ENCODE data around the gene FNDC3B. TPM values are rescaled to one million over a fixed set of nuclear protein-coding genes. Genes with fewer than 3 reads are reported as not detected.

Gene FNDC3B
- total RNA-seq, 1 donor from 2014 or later = 204 TPM

GRCh38 chr3:172171396-172172075 is 132.2 kb downstream of the FNDC3B start:
- H3K36me3 Mint-ChIP-seq (ENCODE audit: low read depth, unreplicated experiment) = peaks cover 10% of the 10 kb centered on the region
- H3K27ac Mint-ChIP-seq (ENCODE audit: unreplicated experiment) = peak overlapping the region; percentile 31
- no peaks in the 10 kb centered on the region for H3K9me3 Mint-ChIP-seq (ENCODE audit: unreplicated experiment)
- TF ChIP-seq, protein P1, sequence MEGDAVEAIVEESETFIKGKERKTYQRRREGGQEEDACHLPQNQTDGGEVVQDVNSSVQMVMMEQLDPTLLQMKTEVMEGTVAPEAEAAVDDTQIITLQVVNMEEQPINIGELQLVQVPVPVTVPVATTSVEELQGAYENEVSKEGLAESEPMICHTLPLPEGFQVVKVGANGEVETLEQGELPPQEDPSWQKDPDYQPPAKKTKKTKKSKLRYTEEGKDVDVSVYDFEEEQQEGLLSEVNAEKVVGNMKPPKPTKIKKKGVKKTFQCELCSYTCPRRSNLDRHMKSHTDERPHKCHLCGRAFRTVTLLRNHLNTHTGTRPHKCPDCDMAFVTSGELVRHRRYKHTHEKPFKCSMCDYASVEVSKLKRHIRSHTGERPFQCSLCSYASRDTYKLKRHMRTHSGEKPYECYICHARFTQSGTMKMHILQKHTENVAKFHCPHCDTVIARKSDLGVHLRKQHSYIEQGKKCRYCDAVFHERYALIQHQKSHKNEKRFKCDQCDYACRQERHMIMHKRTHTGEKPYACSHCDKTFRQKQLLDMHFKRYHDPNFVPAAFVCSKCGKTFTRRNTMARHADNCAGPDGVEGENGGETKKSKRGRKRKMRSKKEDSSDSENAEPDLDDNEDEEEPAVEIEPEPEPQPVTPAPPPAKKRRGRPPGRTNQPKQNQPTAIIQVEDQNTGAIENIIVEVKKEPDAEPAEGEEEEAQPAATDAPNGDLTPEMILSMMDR (IDR thresholded peaks at IDR 0.05; ENCODE audit: unreplicated experiment) = no peak
- H3K4me3 Mint-ChIP-seq (ENCODE audit: unreplicated experiment) = no peak overlapping the region
- peaks cover 82% of the 10 kb centered on the region for H3K4me1 Mint-ChIP-seq (ENCODE audit: unreplicated experiment)
- no peak for DNase-seq (ENCODE audit: low spot score)
- H3K27me3 Mint-ChIP-seq (ENCODE audit: unreplicated experiment) = peaks cover 4% of the 10 kb centered on the region

DNA sequence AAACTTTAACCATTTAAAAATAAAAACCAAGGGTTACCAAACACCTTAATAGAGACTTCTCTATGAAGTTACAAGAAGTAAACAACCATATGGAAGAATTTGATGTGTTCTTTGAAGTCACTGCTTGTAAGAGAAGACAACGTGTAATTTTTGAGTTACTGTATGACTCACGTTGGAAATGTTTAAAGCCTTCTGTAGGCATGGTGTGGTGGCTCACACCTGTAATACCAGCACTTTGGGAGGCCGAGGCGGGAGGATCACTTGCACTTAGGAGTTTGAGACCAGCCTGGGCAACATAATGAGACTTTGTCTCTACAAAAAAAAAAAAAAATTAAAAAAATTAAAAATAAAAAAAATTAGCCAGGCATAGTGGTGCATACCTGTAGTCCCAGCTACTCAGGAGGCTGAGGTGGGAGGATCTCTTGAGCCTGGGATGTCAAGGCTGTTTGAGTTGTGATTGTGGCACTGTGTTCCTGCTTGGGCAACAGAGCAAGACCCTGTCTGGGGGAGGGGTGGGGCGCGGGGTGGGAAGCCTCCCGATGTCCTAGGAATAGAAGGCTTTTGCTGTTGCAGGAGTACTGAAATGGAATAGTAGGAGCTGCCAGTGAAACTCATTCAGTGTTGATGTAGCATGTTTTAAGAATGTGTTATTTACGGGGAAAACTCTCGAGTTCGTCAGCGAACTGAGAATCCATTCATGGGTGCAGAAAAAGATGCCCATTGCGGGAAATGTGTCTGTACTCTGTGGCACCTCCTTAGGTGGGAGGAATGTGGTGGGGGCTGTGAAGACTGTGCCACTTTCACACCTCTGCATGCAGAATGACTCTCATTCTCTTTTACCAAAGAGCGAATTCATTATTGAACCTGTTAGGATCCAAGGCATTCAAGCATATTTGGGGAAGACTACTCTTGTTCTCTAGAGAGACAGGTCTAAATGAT is 134.2 kb downstream of the FNDC3B start:
- H3K27ac Mint-ChIP-seq (ENCODE audit: unreplicated experiment) = peak overlapping the region; percentile 78
- peaks cover 4% of the 10 kb centered on the region for H3K27me3 Mint-ChIP-seq (ENCODE audit: unreplicated experiment)
- no peak overlapping the region for H3K4me3 Mint-ChIP-seq (ENCODE audit: unreplicated experiment)
- peaks cover 91% of the 10 kb centered on the region for H3K4me1 Mint-ChIP-seq (ENCODE audit: unreplicated experiment)
- no peak for DNase-seq (ENCODE audit: low spot score)
- H3K36me3 Mint-ChIP-seq (ENCODE audit: low read depth, unreplicated experiment) = peaks cover 14% of the 10 kb centered on the region
- TF ChIP-seq, protein P1 (IDR thresholded peaks at IDR 0.05; ENCODE audit: unreplicated experiment) = no peak
- H3K9me3 Mint-ChIP-seq (ENCODE audit: unreplicated experiment) = no peaks in the 10 kb centered on the region

- Mint-ChIP-seq H3K27me3 (ENCODE audit: unreplicated experiment) (peaks cover 6% of the 10 kb centered on the region), H3K27ac (ENCODE audit: unreplicated experiment) (peak overlapping the region; percentile 99), H3K4me3 (ENCODE audit: unreplicated experiment) (peak overlapping the region; percentile 84), H3K4me1 (ENCODE audit: unreplicated experiment) (peaks cover 81% of the 10 kb centered on the region), H3K36me3 (ENCODE audit: low read depth, unreplicated experiment) (peaks cover 8% of the 10 kb centered on the region), H3K9me3 (ENCODE audit: unreplicated experiment) (no peaks in the 10 kb centered on the region)
- peak; percentile 24 for DNase-seq (ENCODE audit: low spot score)
- TF ChIP-seq, protein P1 (IDR thresholded peaks at IDR 0.05; ENCODE audit: unreplicated experiment) = no peak
Measured at GRCh38 chr3:172174513-172175253, 135.3 kb downstream of the FNDC3B start.

DNA sequence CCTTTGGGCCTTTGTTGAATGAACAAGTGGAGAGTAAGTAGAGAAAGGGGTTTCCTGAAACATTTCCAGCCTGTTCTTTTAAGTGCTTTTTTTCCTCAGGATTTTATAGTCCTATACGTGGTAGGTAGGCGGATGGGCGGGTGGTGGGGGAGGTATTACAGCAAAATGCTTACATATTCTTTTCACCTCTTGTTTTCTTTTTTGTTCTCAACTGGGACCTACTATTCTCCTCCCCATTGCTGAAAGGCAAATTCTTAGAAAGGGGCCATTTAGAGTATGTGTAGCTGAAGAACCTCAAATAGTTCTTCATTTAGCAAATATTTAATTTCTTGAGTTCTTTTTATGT is 135.8 kb downstream of the FNDC3B start:
- TF ChIP-seq, protein P1 (IDR thresholded peaks at IDR 0.05; ENCODE audit: unreplicated experiment) = no peak
- Mint-ChIP-seq H3K4me1 (ENCODE audit: unreplicated experiment) (peaks cover 84% of the 10 kb centered on the region), H3K27ac (ENCODE audit: unreplicated experiment) (peak overlapping the region; percentile 99), H3K27me3 (ENCODE audit: unreplicated experiment) (peaks cover 6% of the 10 kb centered on the region), H3K36me3 (ENCODE audit: low read depth, unreplicated experiment) (peaks cover 6% of the 10 kb centered on the region), H3K4me3 (ENCODE audit: unreplicated experiment) (peak overlapping the region; percentile 84), H3K9me3 (ENCODE audit: unreplicated experiment) (no peaks in the 10 kb centered on the region)
- DNase-seq (ENCODE audit: low spot score) = no peak

All from endothelial cell (in vitro differentiated cells).